Uterus (tissue), 4 donors: ENCODE results near the gene NUCKS1. TPM values are rescaled to one million over a fixed set of nuclear protein-coding genes. Genes with fewer than 3 reads are reported as not detected.
A peak's percentile ranks its signal among the peaks of the same experiment; 100 is the strongest.

ENCODE experiments used
- DNase-seq, 2 donors: peaks; one replicate each; pipeline ENCODE4 v3.0.0-alpha.2; 2019 to 2020
- H3K27ac ChIP-seq, 2 donors: fragments of 200-600 bp; sonication (generic); 1 replicate in 1 of 2; 2 replicates in 1 of 2; pipeline ENCODE4 v1.5.1; 2016 to 2018
- H3K27me3 ChIP-seq, 2 donors: fragments of 200-600 bp; sonication (generic); one replicate each; pipeline ENCODE4 v1.5.1; 2018 to 2019; ENCODE audit warnings: control low read depth in 1 of 2
- H3K36me3 ChIP-seq, 2 donors: fragments of 200-600 bp; sonication (generic); one replicate each; pipeline ENCODE4 v1.5.1; 2019; ENCODE audit warnings: control low read depth in 1 of 2
- H3K4me1 ChIP-seq, 2 donors: fragments of 200-600 bp; sonication (generic); one replicate each; pipeline ENCODE4 v1.5.1; 2018 to 2019; ENCODE audit warnings: control low read depth in 1 of 2
- H3K4me3 ChIP-seq, 2 donors: fragments of 200-600 bp; sonication (generic); 1 replicate in 1 of 2; 2 replicates in 1 of 2; pipeline ENCODE4 v1.5.1; 2018 to 2019; ENCODE audit warnings: mild to moderate bottlenecking in 1 of 2
- H3K9me3 ChIP-seq, 2 donors: fragments of 200-600 bp; sonication (generic); one replicate each; pipeline ENCODE4 v1.5.1; 2019; ENCODE audit warnings: control low read depth in 1 of 2
- CTCF ChIP-seq, 4 experiments: fragments of 200-600 bp in 2 of 4; fragments of 450-650 bp in 2 of 4; sonication (generic) in 2 of 4; IDR thresholded peaks; one replicate each; pipeline ENCODE4 v1.5.1; 2016 to 2019; ENCODE audit warnings: antibody characterized with exemption in 4 of 4, mild to moderate bottlenecking in 2 of 4, moderate library complexity in 1 of 4
- POLR2A ChIP-seq, 2 donors: fragments of 450-650 bp; IDR thresholded peaks; one replicate each; pipeline ENCODE4 v1.6.1; 2016; ENCODE audit warnings: antibody characterized with exemption in 2 of 2, mild to moderate bottlenecking in 1 of 2, moderate library complexity in 1 of 2
- intact Hi-C: fragments of 100-400 bp; cut with DNase I; formaldehyde crosslinking; loops from one replicate; pipeline ENCODE4 v1.15.1; 2023; ENCODE audit warnings: low total_unique reads
- total RNA-seq, 4 donors: library from RNA; depleted of rRNA in 3 of 4; stranded (reverse); fragments of >200 nt in 3 of 4; gene quantifications; one replicate each; pipeline versions ENCODE4 v1.1.0 to v1.2.4, GENCODE V29; 2014 to 2023
- donor health status: DM: yes; HTN: yes; CAD: no.

NUCKS1 gene
- total RNA-seq: 100 to 1,000 TPM in 3 of 4 donors, 10 to 100 TPM in 1; 59.4 to 286 (median 159) TPM

DNA sequence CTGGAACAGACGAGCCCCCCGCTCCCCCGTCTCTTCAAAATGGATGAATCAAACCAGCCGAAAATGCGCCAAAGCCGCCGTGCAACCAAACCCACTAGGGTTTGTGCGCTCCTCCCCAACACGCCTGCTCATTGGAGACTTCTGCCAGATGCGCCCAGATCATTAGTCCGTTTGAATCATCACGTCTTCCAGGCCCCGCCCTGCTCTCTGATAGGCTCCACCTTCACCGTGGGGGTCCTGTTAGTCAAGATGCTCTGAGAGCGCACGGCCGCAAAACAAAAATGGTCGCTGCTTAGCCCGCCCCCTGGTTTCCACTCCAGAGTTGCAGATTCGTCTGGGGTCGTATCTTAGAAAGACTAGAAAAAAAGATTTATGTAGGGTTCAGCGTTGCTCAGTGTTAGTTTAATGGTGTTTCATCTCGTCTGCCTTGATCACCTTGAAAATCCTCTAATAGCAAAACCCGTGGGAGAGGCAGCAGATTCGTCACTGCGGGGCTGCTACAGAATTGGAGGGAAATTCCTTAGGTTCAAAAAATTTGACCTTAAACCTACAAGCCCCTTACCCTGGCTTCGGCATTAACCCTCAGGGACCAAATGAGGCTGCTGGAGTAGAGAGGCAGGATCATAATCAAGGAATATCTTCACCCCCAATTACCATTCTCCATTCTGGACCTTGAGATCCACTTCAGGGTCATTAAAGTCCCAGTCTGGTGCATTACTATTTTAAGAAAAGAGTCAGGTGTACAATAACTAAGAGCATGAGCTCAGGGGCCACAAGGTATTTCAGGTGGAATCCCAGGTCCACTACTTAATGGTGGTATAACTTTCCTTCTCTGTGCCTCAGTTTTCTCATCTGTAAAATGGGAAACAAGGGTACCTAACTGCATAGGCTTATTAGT, at the start of gene NUCKS1:
NUCKS1 (minus strand) TSS at position 45 of the 898 bp plus-strand sequence. CDS start 209 bp downstream, outside the sequence.
- Histone ChIP-seq H3K36me3 (no peaks in the 10 kb centered on the region), H3K4me3 (peak within 1 kb of the TSS; percentile 93 to 99), H3K27me3 (no peaks in the 10 kb centered on the region), H3K9me3 (no peaks in the 10 kb centered on the region), H3K27ac (peak within 1 kb of the TSS; percentile 100), H3K4me1 (peaks cover 6 to 7% of the 10 kb centered on the region in 2 donors)
- TF ChIP-seq CTCF (IDR thresholded peaks at IDR 0.05) (peak; percentile 33 to 54 (median 44)), POLR2A (IDR thresholded peaks at IDR 0.05) (peak in 1 of 2 donors; percentile 77)
- intact Hi-C loops: no loop called here
- DNase-seq: peak; percentile 98 to 99

GRCh38 chr1:205798577-205798976, 48.6 kb upstream of the NUCKS1 start:
- Histone ChIP-seq H3K27me3 (no peaks in the 10 kb centered on the region), H3K4me3 (no peak overlapping the region), H3K4me1 (no peaks in the 10 kb centered on the region), H3K27ac (no peak overlapping the region), H3K9me3 (no peaks in the 10 kb centered on the region), H3K36me3 (no peaks in the 10 kb centered on the region)
- intact Hi-C loops: loop anchor here (10.0 kb wide), 1 partner anchor 306 kb away; no protein-coding TSS in a partner anchor
- no peak for DNase-seq
- TF ChIP-seq POLR2A (IDR thresholded peaks at IDR 0.05) (no peak), CTCF (IDR thresholded peaks at IDR 0.05) (no peak)

- Histone ChIP-seq H3K4me1 (no peaks in the 10 kb centered on the region), H3K4me3 (no peak overlapping the region), H3K27ac (no peak overlapping the region), H3K36me3 (no peaks in the 10 kb centered on the region), H3K9me3 (no peaks in the 10 kb centered on the region), H3K27me3 (no peaks in the 10 kb centered on the region)
- no peak for TF ChIP-seq CTCF (IDR thresholded peaks at IDR 0.05)
- no peak for TF ChIP-seq POLR2A (IDR thresholded peaks at IDR 0.05)
- no peak for DNase-seq
- intact Hi-C loops: loop anchor here (10.0 kb wide), 1 partner anchor 308 kb away; no protein-coding TSS in a partner anchor
Measured at GRCh38 chr1:205797168-205797567, 47.2 kb upstream of the NUCKS1 start.

- H3K4me1 ChIP-seq: no peaks in the 10 kb centered on the region
- H3K4me3 ChIP-seq: no peak overlapping the region
- TF ChIP-seq CTCF (IDR thresholded peaks at IDR 0.05): no peak
- no peak for TF ChIP-seq POLR2A (IDR thresholded peaks at IDR 0.05)
- H3K36me3 ChIP-seq: no peaks in the 10 kb centered on the region
- H3K27ac ChIP-seq: no peak overlapping the region
- DNase-seq: no peak
- H3K9me3 ChIP-seq: no peaks in the 10 kb centered on the region
- H3K27me3 ChIP-seq: no peaks in the 10 kb centered on the region
- intact Hi-C loops: loop anchor here (5.0 to 10.0 kb wide), 2 partner anchors 183 to 311 kb away; no protein-coding TSS in a partner anchor
Measured at GRCh38 chr1:205794011-205794730, 44.2 kb upstream of the NUCKS1 start.
